Measurements from ENCODE around the gene KRTAP12-1.

GRCh38 chr21:44687671-44688070 lies 5.7 kb upstream of the KRTAP12-1 start:
- TF ChIP-seq FOXP2 (optimal IDR thresholded peaks at IDR 0.05; ENCODE audit: borderline replicate concordance, extremely low read depth, extremely low read length, insufficient read depth) (no peak), POLR2AphosphoS5 (IDR thresholded peaks at IDR 0.05; ENCODE audit: low read depth, low read length) (no peak), TAF1 (IDR thresholded peaks at IDR 0.05; ENCODE audit: borderline replicate concordance, insufficient read depth, low read length) (no peak)

All from PFSK-1 (cell line).